ENCODE data around the gene LPP.

DNA sequence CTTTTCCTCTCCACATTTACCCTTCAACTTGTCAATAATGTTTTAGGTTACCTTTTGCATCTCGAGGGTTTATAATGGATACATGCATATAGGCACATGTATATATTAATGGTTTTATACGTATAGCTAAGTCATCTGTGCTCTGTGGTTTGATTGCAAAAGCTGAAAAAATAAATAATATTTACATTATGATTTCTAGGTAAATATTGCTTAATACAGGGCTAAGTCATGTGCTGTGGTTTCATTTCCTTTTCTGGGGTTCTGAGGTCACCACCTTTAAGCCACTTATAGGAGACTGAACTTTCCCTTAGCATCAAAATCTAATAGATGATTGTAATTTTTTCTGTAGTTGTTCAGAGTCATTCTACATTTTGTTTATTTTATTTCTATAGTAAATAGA, 33.1 kb downstream of the LPP start:
- TF ChIP-seq, protein P1, sequence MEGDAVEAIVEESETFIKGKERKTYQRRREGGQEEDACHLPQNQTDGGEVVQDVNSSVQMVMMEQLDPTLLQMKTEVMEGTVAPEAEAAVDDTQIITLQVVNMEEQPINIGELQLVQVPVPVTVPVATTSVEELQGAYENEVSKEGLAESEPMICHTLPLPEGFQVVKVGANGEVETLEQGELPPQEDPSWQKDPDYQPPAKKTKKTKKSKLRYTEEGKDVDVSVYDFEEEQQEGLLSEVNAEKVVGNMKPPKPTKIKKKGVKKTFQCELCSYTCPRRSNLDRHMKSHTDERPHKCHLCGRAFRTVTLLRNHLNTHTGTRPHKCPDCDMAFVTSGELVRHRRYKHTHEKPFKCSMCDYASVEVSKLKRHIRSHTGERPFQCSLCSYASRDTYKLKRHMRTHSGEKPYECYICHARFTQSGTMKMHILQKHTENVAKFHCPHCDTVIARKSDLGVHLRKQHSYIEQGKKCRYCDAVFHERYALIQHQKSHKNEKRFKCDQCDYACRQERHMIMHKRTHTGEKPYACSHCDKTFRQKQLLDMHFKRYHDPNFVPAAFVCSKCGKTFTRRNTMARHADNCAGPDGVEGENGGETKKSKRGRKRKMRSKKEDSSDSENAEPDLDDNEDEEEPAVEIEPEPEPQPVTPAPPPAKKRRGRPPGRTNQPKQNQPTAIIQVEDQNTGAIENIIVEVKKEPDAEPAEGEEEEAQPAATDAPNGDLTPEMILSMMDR (IDR thresholded peaks at IDR 0.05; ENCODE audit: low read length) = no peak
- TF ChIP-seq EZH2 (IDR thresholded peaks at IDR 0.05; ENCODE audit: borderline replicate concordance, low read length) = no peak
